HG03457 (cell line): Measurements from ENCODE around the gene CTNNA3.

Experiments used
- ATAC-seq: cut with Tn5 transposase; IDR thresholded peaks from one replicate; pipeline ENCODE4 v1.9.1; 2021; ENCODE audit warnings: moderate number of reproducible peaks; ENCODE audit not compliant: unreplicated experiment

CTNNA3 gene

GRCh38 chr10:67151471-67151870 is 544.5 kb downstream of the CTNNA3 start:
- ATAC-seq, result no peak

- ATAC-seq, result no peak
These were observed 551.5 kb downstream of the CTNNA3 start for GRCh38 chr10:67144530-67144929.

GRCh38 chr10:67141300-67141699 is 554.7 kb downstream of the CTNNA3 start:
- no peak for ATAC-seq

DNA sequence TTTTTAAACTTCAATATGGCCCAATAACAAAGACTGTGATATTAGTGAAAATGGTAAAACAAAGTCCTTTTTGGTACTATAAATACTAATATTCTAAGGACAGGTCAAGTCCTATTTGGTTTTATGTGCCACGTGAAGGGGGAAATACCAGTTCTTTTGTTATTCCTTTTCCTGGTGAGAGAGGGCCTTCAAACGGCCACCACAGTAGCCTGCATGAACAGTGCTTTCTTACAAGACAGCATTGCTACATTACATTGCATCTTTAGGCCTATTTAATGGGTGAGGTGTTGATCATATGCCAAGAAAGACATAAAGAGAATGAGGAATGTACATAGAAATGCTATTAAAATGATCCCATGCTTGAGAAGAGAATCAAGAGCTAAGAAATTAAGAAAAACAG is 555.4 kb downstream of the CTNNA3 start:
- no peak for ATAC-seq

GRCh38 chr10:67127441-67127840 is 568.6 kb downstream of the CTNNA3 start:
- no peak for ATAC-seq

DNA sequence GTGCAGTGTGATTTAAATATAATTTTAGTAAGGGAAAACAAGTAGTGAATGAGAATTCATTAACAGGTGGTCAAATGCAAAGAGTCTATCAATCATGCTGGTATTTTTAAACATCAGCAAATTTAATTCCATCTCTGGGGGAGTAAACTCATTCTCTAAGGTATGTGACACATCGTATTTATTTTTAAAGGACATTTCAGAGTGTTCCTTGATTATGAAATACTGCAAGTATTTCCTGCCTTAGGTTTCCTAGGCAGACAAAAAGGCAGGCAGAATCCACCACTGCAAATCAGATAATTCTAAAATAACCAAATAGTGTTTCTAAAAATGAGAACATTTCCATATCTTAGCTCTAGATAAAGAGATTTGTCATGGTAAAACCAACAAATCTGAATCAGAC is 576.3 kb downstream of the CTNNA3 start:
- ATAC-seq, result no peak

DNA sequence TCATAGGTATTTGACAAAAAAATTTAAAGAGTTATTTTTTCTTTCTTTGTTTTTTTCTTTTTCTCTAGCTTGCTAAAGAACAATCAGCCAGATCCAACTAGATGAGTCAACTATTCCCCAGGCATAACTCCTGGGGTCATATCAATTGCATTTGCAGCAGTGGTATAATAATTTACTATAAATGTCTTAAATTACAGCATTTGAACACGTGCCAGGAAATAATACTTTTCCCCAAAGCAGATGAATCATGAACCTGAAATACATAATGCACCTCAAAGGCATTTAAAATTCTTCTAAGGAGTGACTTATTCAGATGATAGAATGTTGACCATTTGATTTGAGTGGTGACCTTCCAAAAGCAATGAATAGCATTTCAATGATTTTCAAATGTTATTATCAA is 580.0 kb downstream of the CTNNA3 start:
- ATAC-seq, result no peak

GRCh38 chr10:67114945-67115344 is 581.0 kb downstream of the CTNNA3 start:
- no peak for ATAC-seq

GRCh38 chr10:67112765-67113164 is 583.2 kb downstream of the CTNNA3 start:
- ATAC-seq, result no peak

DNA sequence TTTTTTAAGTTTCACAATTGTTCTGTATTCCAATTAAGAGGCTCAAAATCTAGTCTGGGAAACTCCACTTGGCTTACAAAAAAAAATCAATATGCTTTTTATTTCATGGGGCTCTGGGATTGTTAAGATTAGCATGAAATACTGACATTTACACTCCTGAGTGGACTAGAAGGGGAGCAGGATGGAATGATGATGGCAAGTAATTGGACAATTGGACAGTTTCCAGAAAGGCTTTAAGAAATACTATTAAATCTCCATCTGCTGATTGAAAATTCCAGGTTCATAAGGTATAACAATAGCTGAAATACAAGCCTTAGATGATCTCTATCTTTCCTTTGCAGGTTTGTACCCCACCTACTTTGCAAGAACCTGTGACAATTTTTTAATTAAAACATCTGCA is 585.7 kb downstream of the CTNNA3 start:
- no peak for ATAC-seq

DNA sequence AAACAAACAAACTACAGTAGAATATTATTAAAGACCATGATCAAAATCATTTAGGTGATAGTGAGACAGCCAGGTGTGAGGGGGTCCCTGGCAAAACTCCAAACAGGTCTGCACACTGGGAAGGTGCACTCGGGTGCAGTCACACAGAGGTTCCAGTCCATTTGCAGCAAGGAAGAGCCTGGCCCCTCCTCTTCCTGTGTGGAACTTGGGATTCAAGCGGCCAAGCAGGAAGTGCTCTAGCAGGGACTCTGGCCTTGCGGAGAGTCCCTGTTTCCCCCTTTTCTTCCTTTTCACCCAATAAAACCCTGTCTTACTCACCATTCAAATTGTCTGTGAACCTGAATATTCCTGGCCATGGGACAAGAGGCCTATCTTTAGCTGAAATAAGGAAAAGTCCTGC is 588.3 kb downstream of the CTNNA3 start:
- no peak for ATAC-seq

DNA sequence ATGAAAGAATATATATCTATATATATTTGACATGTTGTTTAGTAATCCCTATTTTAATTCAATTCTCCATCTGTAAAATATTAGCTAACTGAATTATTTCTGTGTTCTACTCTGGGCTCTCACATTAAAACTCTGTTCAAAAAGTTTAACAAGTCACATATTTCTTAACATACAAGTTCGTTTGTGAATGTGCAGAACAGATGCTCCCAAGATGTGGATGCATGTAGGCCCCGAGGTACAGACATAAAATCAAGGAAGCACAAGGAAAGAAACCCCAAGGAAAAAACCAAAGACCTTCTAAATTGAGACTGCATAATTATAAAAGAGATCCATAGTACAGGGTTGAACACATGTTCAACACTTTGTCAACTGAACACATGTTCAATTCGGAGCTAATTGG is 595.0 kb downstream of the CTNNA3 start:
- ATAC-seq, result no peak

- no peak for ATAC-seq
These were observed 597.5 kb downstream of the CTNNA3 start for GRCh38 chr10:67098461-67098860.

DNA sequence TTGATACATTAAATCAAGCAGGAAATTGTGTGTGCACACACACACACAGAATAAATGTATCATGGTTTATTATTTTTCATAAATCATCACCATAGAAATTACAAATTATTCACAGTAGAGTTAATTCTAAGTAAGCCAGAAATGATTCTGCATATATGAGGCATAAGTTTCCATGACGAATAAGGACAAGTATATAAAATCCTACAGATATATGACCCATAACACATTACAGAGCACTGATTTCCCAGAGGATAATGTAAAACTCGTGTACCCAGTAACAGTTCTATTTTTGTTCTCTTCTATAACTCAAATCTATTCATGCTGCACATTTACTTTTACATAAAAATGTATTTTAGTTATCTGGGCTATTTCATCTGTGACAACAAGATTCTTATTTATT is 600.5 kb downstream of the CTNNA3 start:
- ATAC-seq, result no peak

- no peak for ATAC-seq
These were observed 608.0 kb downstream of the CTNNA3 start for GRCh38 chr10:67088036-67088435.

DNA sequence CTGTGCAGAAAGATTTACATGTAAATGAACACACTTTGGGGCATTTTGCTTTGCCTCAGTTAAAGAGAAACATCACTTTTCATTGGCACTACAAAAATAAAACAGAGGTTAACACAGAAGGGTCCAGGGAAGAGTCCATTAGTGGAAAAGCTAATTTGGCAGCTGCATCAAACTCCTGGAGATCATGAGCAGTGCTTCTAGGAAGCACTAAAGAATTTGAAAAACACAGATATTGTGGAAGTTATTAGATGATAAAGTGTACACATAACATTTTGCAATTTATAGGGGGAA is 608.9 kb downstream of the CTNNA3 start:
- ATAC-seq, result no peak

DNA sequence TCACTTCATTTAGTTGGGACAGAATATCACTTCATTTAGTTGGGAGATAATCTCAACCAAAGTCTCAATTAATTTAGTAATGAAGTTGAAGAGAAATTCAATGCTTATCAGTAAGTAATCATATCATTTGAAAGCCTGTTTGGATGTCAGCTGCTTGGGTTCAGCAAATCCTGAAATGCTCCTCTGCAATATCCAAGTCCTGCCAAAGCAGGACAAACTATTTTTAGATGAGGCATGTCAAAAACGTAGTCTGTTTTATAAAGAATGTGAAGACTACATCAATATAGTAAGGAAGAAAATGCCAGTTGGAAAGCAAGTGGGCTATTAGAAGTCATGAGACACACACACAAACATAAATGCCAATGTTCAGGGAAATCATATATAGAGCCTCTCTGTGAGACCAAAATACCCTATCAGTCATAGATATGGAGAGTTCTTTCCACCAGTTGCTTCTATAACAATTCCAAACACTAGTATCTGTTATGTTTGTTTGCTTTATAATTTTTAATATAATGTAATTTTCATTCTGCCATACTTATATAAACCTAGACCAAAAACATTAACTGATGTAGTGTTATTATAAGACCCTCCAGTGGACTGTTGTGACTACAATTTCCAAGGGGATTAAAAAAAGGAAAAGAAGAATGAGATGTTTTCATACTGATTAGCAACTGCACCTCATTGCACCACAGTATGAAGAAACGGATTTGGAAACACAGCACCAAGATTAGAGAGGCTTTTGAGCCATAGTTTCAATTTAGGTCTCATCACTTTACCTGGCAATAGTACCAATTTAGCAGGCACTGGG is 609.5 kb downstream of the CTNNA3 start:
- ATAC-seq, result no peak

DNA sequence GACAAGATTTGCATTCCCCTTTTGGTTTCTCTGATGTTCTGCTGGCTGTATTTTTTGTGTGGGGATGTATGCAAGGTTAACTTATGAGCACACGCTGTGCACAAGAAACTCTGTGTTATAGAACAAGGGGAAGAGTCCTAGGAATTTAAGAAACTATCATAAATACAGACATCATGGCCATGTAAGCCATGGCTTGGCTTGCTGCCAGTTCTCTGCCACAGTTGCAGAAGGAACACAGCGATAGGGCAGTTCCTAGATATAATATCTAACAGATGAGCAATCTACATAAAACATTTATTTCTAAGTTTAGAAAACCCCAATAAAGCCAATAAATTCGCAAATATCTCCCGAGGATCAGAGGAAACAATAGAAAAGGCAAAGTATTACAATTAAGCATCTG is 616.9 kb downstream of the CTNNA3 start:
- no peak for ATAC-seq

DNA sequence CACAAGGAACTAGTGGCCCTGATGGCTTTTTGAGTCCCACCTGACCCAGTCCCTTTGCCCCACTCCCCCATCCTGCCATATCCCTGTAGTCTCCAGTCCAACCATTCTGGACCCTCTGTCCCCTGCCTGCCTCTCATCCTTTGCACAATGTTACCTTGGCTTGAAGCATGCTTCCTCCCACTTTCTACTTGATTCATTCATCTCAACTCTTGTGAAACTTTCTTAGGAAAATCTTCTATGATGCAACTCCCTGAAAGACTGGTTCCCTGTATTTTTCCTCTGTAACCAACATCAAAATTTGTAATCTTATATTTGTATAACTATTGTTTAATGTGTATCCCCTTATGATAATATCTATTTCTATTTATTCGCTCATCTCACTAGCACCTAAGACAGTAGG is 618.6 kb downstream of the CTNNA3 start:
- no peak for ATAC-seq

GRCh38 chr10:67076144-67076543 is 619.9 kb downstream of the CTNNA3 start:
- no peak for ATAC-seq

GRCh38 chr10:67075491-67075971 is 620.5 kb downstream of the CTNNA3 start:
- ATAC-seq, result no peak

DNA sequence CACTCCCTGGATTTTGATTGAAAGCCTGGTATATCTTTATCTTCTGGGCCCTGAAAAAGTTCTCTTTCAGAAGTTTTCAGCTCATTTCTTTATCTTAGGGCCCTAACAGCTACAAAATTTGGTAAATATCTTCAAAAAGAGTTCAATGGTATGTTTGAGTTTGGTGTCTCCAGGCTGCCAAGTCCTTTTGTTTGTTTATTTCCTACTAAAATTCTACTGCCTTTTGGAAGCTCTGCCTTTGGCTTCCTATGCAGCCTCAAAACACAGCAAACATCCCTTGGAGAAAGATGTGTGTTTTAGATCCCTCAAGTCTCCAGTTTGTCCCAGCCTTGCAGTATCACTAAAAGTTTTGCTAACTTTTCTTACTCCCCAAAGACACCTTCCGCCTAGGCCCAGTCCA is 623.3 kb downstream of the CTNNA3 start:
- ATAC-seq, result no peak

GRCh38 chr10:67050415-67050814 is 645.6 kb downstream of the CTNNA3 start:
- no peak for ATAC-seq
